GM19455 (cell line): Measurements from ENCODE around the gene MOCOS.
"Not testable (repeated sequence)": the region's sequence is repeated elsewhere in the genome, so short reads cannot be mapped to it uniquely, and the experiment has no call there.

Experiments
- ATAC-seq: cut with Tn5 transposase; IDR thresholded peaks from one replicate; pipeline ENCODE4 v1.9.1; 2021; ENCODE audit not compliant: unreplicated experiment

The MOCOS gene

GRCh38 chr18:36197511-36198166 lies 10.3 kb downstream of the MOCOS start:
- no peak for ATAC-seq

- no peak for ATAC-seq
These were observed 12.5 kb downstream of the MOCOS start for GRCh38 chr18:36199691-36200295.

GRCh38 chr18:36200354-36200771 lies 13.1 kb downstream of the MOCOS start:
- ATAC-seq, result no peak

- ATAC-seq, result no peak
These were observed 14.5 kb downstream of the MOCOS start for GRCh38 chr18:36201765-36202164.

GRCh38 chr18:36203360-36203895 lies 16.1 kb downstream of the MOCOS start:
- ATAC-seq, result no peak

GRCh38 chr18:36205166-36205565 lies 17.9 kb downstream of the MOCOS start:
- no peak for ATAC-seq

- no peak for ATAC-seq
These were observed 20.0 kb downstream of the MOCOS start for GRCh38 chr18:36207303-36207702.

- ATAC-seq, result not testable (repeated sequence)
These were observed 20.7 kb downstream of the MOCOS start for GRCh38 chr18:36207969-36208368.

GRCh38 chr18:36211612-36212065 lies 24.3 kb downstream of the MOCOS start:
- ATAC-seq, result no peak

- ATAC-seq, result no peak
These were observed 25.2 kb downstream of the MOCOS start for GRCh38 chr18:36212301-36213171.

GRCh38 chr18:36214811-36215210 lies 27.5 kb downstream of the MOCOS start:
- ATAC-seq, result no peak

- ATAC-seq, result no peak
These were observed 28.3 kb downstream of the MOCOS start for GRCh38 chr18:36215577-36215976.

- ATAC-seq, result no peak
These were observed 30.1 kb downstream of the MOCOS start for GRCh38 chr18:36217348-36217747.

GRCh38 chr18:36229188-36229587 lies 41.9 kb downstream of the MOCOS start:
- ATAC-seq, result no peak

- not testable (repeated sequence) for ATAC-seq
These were observed 53.2 kb downstream of the MOCOS start for GRCh38 chr18:36240510-36240909.

- ATAC-seq, result no peak
These were observed 54.5 kb downstream of the MOCOS start for GRCh38 chr18:36241831-36242230.

GRCh38 chr18:36247036-36247435 lies 59.7 kb downstream of the MOCOS start:
- no peak for ATAC-seq

- no peak for ATAC-seq
These were observed 62.1 kb downstream of the MOCOS start for GRCh38 chr18:36249392-36249791.

- ATAC-seq, result no peak
These were observed 63.5 kb downstream of the MOCOS start for GRCh38 chr18:36250827-36251226.

- ATAC-seq, result no peak
These were observed 67.9 kb downstream of the MOCOS start for GRCh38 chr18:36255072-36255698.

- ATAC-seq, result no peak
These were observed 68.8 kb downstream of the MOCOS start for GRCh38 chr18:36256094-36256493.
